GM18870 (cell line): ENCODE data around the gene DYSF.
"Not testable (repeated sequence)": the region's sequence is repeated elsewhere in the genome, so short reads cannot be mapped to it uniquely, and the experiment has no call there.

Experiments used
- ATAC-seq: cut with Tn5 transposase; IDR thresholded peaks from one replicate; pipeline ENCODE4 v1.9.1; 2021; ENCODE audit warnings: moderate library complexity; ENCODE audit not compliant: unreplicated experiment

The DYSF gene

GRCh38 chr2:71453404-71454220, at the start of gene DYSF:
Gene DYSF (plus strand): TSS chr2:71453561.
- no peak for ATAC-seq

- ATAC-seq, result no peak
These were observed 43.8 kb upstream of the DYSF start for GRCh38 chr2:71409611-71410010.

- no peak for ATAC-seq
These were observed 42.7 kb upstream of the DYSF start for GRCh38 chr2:71410696-71411095.

- ATAC-seq, result not testable (repeated sequence)
These were observed 36.5 kb upstream of the DYSF start for GRCh38 chr2:71416866-71417265.

- no peak for ATAC-seq
These were observed 35.8 kb upstream of the DYSF start for GRCh38 chr2:71417300-71418202.

- ATAC-seq, result no peak
These were observed 34.2 kb upstream of the DYSF start for GRCh38 chr2:71419145-71419544.

GRCh38 chr2:71419976-71420375, 33.4 kb upstream of the DYSF start:
- ATAC-seq, result no peak

GRCh38 chr2:71422786-71423185, 30.6 kb upstream of the DYSF start:
- no peak for ATAC-seq

- no peak for ATAC-seq
These were observed 29.4 kb upstream of the DYSF start for GRCh38 chr2:71423817-71424420.

GRCh38 chr2:71426721-71427120, 26.6 kb upstream of the DYSF start:
- no peak for ATAC-seq

- no peak for ATAC-seq
These were observed 24.6 kb upstream of the DYSF start for GRCh38 chr2:71428472-71429383.

GRCh38 chr2:71445142-71445541, 8.2 kb upstream of the DYSF start:
- ATAC-seq, result not testable (repeated sequence)

GRCh38 chr2:71446505-71446904, 6.9 kb upstream of the DYSF start:
- ATAC-seq, result no peak

GRCh38 chr2:71449343-71449742, 4.0 kb upstream of the DYSF start:
- no peak for ATAC-seq

- ATAC-seq, result no peak
These were observed 1.7 kb upstream of the DYSF start for GRCh38 chr2:71451705-71452104.

- no peak for ATAC-seq
These were observed 796 bp upstream of the DYSF start for GRCh38 chr2:71452565-71452964.

GRCh38 chr2:71454221-71455010, 1.1 kb downstream of the DYSF start:
- ATAC-seq, result no peak

GRCh38 chr2:71455011-71455740, 1.8 kb downstream of the DYSF start:
- ATAC-seq, result no peak
